ENCODE measurements around the gene RASGRP3. TPM values are rescaled to one million over a fixed set of nuclear protein-coding genes. Genes with fewer than 3 reads are reported as not detected.

The RASGRP3 gene
- total RNA-seq, 2 donors from 2014 or later, result 0.73 to 21.0 TPM

DNA sequence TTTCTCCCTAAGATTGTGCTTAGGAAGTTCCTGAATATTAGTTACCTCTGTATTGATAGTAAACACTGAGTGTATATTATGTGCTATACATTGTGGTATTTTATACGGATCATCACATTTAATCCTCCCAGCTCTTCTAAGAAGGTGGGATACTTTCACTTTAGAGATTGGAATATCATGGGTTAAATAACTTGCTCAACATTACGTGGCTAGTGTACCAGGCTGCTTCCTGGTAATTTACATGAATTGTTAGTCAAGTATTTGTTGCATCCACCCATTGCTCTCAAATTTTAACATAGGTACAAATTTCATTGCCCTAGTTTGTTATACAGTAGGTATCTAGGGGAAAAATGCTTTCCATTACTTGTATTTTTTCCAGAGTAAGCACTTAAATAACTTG lies 101.2 kb downstream of the RASGRP3 start:
- H3K4me3 ChIP-seq, result no peak overlapping the region
- H3K4me1 ChIP-seq (replicated peaks), result no peaks in the 10 kb centered on the region
- no peak for DNase-seq (ENCODE audit: low spot score)
- no peak overlapping the region for H3K27ac ChIP-seq
- 44% methylated on average over 2 of the region's 2 CpGs for WGBS
- intact Hi-C loops (cut with DNase I), result no loop called here
- H3K36me3 ChIP-seq, result no peaks in the 10 kb centered on the region
- no peak for TF ChIP-seq POLR2AphosphoS5 (IDR thresholded peaks at IDR 0.05)
- no peak for TF ChIP-seq POLR2A (IDR thresholded peaks at IDR 0.05)
- TF ChIP-seq, protein P1, sequence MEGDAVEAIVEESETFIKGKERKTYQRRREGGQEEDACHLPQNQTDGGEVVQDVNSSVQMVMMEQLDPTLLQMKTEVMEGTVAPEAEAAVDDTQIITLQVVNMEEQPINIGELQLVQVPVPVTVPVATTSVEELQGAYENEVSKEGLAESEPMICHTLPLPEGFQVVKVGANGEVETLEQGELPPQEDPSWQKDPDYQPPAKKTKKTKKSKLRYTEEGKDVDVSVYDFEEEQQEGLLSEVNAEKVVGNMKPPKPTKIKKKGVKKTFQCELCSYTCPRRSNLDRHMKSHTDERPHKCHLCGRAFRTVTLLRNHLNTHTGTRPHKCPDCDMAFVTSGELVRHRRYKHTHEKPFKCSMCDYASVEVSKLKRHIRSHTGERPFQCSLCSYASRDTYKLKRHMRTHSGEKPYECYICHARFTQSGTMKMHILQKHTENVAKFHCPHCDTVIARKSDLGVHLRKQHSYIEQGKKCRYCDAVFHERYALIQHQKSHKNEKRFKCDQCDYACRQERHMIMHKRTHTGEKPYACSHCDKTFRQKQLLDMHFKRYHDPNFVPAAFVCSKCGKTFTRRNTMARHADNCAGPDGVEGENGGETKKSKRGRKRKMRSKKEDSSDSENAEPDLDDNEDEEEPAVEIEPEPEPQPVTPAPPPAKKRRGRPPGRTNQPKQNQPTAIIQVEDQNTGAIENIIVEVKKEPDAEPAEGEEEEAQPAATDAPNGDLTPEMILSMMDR (IDR thresholded peaks at IDR 0.05), result no peak
- H3K27me3 ChIP-seq (replicated peaks; ENCODE audit: insufficient read depth), result no peaks in the 10 kb centered on the region
- no peaks in the 10 kb centered on the region for H3K9me3 ChIP-seq

DNA sequence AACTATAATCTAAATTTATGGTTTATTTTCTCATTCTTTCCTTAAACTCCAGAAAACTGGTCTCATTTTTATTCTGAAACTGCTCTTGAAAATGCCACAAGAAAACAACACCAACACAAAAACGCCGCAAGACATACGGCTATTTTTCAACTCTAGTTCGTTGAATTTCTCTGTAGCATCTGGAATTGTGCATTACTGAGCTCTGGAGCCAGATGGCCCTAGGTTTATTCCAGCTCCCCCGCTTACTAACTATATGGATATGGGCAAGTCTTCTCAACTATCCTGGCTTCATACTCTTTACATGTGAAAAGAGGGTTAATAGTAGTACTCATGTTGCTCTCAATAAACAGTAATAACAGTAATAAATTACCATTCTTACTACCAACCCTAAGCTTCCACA lies 102.8 kb downstream of the RASGRP3 start:
- Histone ChIP-seq H3K4me1 (replicated peaks) (no peaks in the 10 kb centered on the region), H3K9me3 (no peaks in the 10 kb centered on the region), H3K27ac (no peak overlapping the region), H3K4me3 (no peak overlapping the region), H3K36me3 (no peaks in the 10 kb centered on the region), H3K27me3 (replicated peaks; ENCODE audit: insufficient read depth) (no peaks in the 10 kb centered on the region)
- WGBS, result 96% methylated on average over 5 of the region's 5 CpGs
- intact Hi-C loops (cut with DNase I), result no loop called here
- TF ChIP-seq POLR2A (IDR thresholded peaks at IDR 0.05) (no peak), POLR2AphosphoS5 (IDR thresholded peaks at IDR 0.05) (no peak)
- TF ChIP-seq, protein P1 (IDR thresholded peaks at IDR 0.05), result no peak
- no peak for DNase-seq (ENCODE audit: low spot score)

DNA sequence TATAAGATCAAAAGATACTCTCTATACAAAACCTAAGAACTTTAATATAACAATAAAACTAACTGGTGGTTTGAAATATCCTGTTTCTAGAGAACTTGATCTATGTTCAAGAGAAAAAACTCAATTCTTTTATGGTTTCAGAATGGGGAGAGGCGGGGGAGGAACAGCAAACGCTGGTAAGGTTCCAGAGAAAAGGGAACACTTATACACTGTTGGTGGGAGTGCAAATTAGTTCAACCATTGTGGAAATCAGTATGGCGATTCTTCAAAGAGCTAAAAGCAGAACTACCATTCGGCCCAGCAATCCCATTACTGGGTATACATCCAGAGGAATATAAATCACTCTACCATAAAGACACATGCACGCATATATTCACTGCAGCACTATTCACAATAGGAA lies 105.4 kb downstream of the RASGRP3 start:
- intact Hi-C loops (cut with DNase I), result loop anchor here (5.0 to 10.0 kb wide), 4 partner anchors 105 to 810 kb away; partner anchors contain the start of genes LTBP1 and RASGRP3
- H3K4me3 ChIP-seq, result no peak overlapping the region
- no peaks in the 10 kb centered on the region for H3K27me3 ChIP-seq (replicated peaks; ENCODE audit: insufficient read depth)
- H3K27ac ChIP-seq, result no peak overlapping the region
- WGBS, result 34% methylated on average over 5 of the region's 5 CpGs
- TF ChIP-seq, protein P1 (IDR thresholded peaks at IDR 0.05), result no peak
- TF ChIP-seq POLR2A (IDR thresholded peaks at IDR 0.05) (no peak), POLR2AphosphoS5 (IDR thresholded peaks at IDR 0.05) (no peak)
- no peak for DNase-seq (ENCODE audit: low spot score)
- H3K4me1 ChIP-seq (replicated peaks), result no peaks in the 10 kb centered on the region
- H3K9me3 ChIP-seq, result no peaks in the 10 kb centered on the region
- H3K36me3 ChIP-seq, result peaks cover 0 to 8% of the 10 kb centered on the region in 2 donors

DNA sequence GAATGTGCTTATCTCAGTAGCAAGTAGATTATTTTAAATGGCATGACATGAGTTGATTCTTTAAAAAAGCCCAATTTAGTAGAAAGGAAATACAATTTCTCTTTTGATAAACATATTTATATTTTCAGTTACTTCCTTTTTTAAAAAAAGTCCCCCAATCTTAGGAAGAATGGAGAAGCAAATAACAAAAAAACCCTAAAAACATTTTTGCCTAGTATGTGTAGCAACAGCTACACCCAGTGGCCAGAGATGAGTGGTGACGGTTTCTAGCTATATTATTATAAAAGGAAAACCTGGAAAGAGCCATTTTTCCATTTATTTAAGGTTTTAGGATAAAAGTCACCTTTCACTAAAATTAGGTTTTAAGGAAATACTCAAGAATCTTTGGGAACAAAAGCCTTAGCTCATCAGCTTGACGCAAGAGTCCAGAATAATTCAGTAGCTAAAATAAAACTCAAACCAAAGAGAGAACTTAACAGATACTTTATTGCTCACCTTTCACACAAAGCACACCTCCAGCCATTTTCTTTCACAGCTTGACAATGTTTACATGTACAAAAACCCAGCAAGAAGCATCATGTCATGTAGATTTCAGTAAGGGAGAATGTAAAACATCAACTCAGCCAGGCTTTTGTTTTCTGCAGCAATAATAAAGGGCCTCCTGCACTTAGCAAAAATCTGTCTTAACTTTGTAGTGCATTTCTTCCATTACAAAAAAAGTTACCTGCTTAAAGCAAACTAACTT lies 106.9 kb downstream of the RASGRP3 start:
- 13% methylated on average over 2 of the region's 2 CpGs for WGBS
- intact Hi-C loops (cut with DNase I), result loop anchor here (5.0 to 10.0 kb wide), 4 partner anchors 106 to 811 kb away; partner anchors contain the start of genes LTBP1 and RASGRP3
- no peaks in the 10 kb centered on the region for H3K4me1 ChIP-seq (replicated peaks)

More for the DNA sequence above, 106.9 kb downstream of the RASGRP3 start:
- Histone ChIP-seq H3K36me3 (peaks cover 0 to 8% of the 10 kb centered on the region in 2 donors), H3K9me3 (no peaks in the 10 kb centered on the region), H3K27me3 (replicated peaks; ENCODE audit: insufficient read depth) (no peaks in the 10 kb centered on the region), H3K4me3 (no peak overlapping the region), H3K27ac (no peak overlapping the region)
- TF ChIP-seq, protein P1 (IDR thresholded peaks at IDR 0.05), result peak; percentile 51 to 83 (median 67)
- TF ChIP-seq POLR2A (IDR thresholded peaks at IDR 0.05) (no peak), POLR2AphosphoS5 (IDR thresholded peaks at IDR 0.05) (no peak)
- no peak for DNase-seq (ENCODE audit: low spot score)
